Hypothalamus (tissue), 51 donors: ENCODE data around the gene SETDB1.
"Not testable (repeated sequence)": the region's sequence is repeated elsewhere in the genome, so short reads cannot be mapped to it uniquely, and the experiment has no call there.

ENCODE experiments used
- DNase-seq, 51 donors: peaks; one replicate each; lab custom pipeline; 2025; lab: John Stamatoyannopoulos, UW

The SETDB1 gene

GRCh38 chr1:150926097-150926741 is at the start of gene SETDB1:
TSS of gene SETDB1 (plus strand) at chr1:150926363. CDS start at chr1:150927715, 1,352 bp downstream.
- DNase-seq = peak; percentile 55 to 95 (median 87)

- DNase-seq = not testable (repeated sequence)
Measured at GRCh38 chr1:150878931-150879330, 47.2 kb upstream of the SETDB1 start.

GRCh38 chr1:150881331-150882070 is 44.7 kb upstream of the SETDB1 start:
- DNase-seq = no peak

GRCh38 chr1:150883121-150883520 is 43.0 kb upstream of the SETDB1 start:
- DNase-seq = not testable (repeated sequence)

- DNase-seq = no peak
Measured at GRCh38 chr1:150887018-150887417, 39.1 kb upstream of the SETDB1 start, which contains the start of gene CTXND2. TSS of gene CTXND2 (plus strand) at chr1:150887136. CDS start at chr1:150912315, 25,179 bp downstream.

GRCh38 chr1:150888727-150889126 is 37.4 kb upstream of the SETDB1 start:
- DNase-seq = no peak

GRCh38 chr1:150890033-150890416 is 36.1 kb upstream of the SETDB1 start:
- no peak for DNase-seq

- no peak for DNase-seq
Measured at GRCh38 chr1:150893336-150893913, 32.7 kb upstream of the SETDB1 start.

- peak in 7 of 51 donors; percentile 1 to 35 (median 12) for DNase-seq
Measured at GRCh38 chr1:150895618-150896017, 30.5 kb upstream of the SETDB1 start.

- not testable (repeated sequence) for DNase-seq
Measured at GRCh38 chr1:150899795-150900194, 26.4 kb upstream of the SETDB1 start.

- DNase-seq = no peak
Measured at GRCh38 chr1:150902346-150902745, 23.8 kb upstream of the SETDB1 start.

- no peak for DNase-seq
Measured at GRCh38 chr1:150902751-150903150, 23.4 kb upstream of the SETDB1 start.

GRCh38 chr1:150905301-150905700 is 20.9 kb upstream of the SETDB1 start:
- no peak for DNase-seq

GRCh38 chr1:150906329-150906728 is 19.8 kb upstream of the SETDB1 start:
- DNase-seq = no peak

- no peak for DNase-seq
Measured at GRCh38 chr1:150906813-150907212, 19.4 kb upstream of the SETDB1 start.

GRCh38 chr1:150909585-150910180 is 16.5 kb upstream of the SETDB1 start:
- DNase-seq = no peak

GRCh38 chr1:150912623-150913022 is 13.5 kb upstream of the SETDB1 start:
- no peak for DNase-seq

GRCh38 chr1:150917387-150917786 is 8.8 kb upstream of the SETDB1 start:
- DNase-seq = no peak

- peak in 25 of 51 donors; percentile 0 to 64 (median 16) for DNase-seq
Measured at GRCh38 chr1:150922519-150922975, 3.6 kb upstream of the SETDB1 start.

- peak in 1 of 51 donors; percentile 1 for DNase-seq
Measured at GRCh38 chr1:150925080-150925479, 1.1 kb upstream of the SETDB1 start.

GRCh38 chr1:150927624-150928023 is 1.5 kb downstream of the SETDB1 start:
- no peak for DNase-seq
